ENCODE results near the gene HOOK2. TPM values are rescaled to one million over a fixed set of nuclear protein-coding genes. Genes with fewer than 3 reads are reported as not detected.

HOOK2 gene
- total and polyA plus RNA-seq, 2 of the 4 experiments (the other 2 are of a cell fraction) = 7.5 to 21.6 TPM

- Histone ChIP-seq H3K4ac (ENCODE audit: low read depth, low read length) (no peak overlapping the region), H2AK9ac (replicated peaks; ENCODE audit: low read depth, low read length, poor library complexity) (no peak overlapping the region), H2BK5ac (ENCODE audit: low read depth, low read length, poor library complexity, severe bottlenecking) (no peak overlapping the region), H3K79me1 (ENCODE audit: low read depth in 1 of 2, low read length in 2 of 2) (peaks cover 12 to 32% of the 10 kb centered on the region in 2 experiments; a peak in 3 of 4 replicates), H2AK5ac (ENCODE audit: low read depth, low read length) (no peak overlapping the region), H3K27ac (ENCODE audit: insufficient read depth, low read length) (no peak overlapping the region), H2BK20ac (ENCODE audit: low read depth, low read length) (no peak overlapping the region), H3K4me3 (ENCODE audit: insufficient read depth, low read depth, low read length) (no peak overlapping the region), H2AFZ (replicated peaks; ENCODE audit: low read length, poor library complexity) (no peak overlapping the region), H4K8ac (ENCODE audit: low read depth in 2 of 2, low read length in 2 of 2) (no peak overlapping the region), H3K4me1 (ENCODE audit: control insufficient read depth, insufficient read depth, low read length) (peaks cover 9% of the 10 kb centered on the region), H2BK120ac (ENCODE audit: low read depth, low read length) (no peak overlapping the region), H3K56ac (ENCODE audit: extremely low read depth, insufficient read depth, low read length) (no peak overlapping the region), H3K4me2 (ENCODE audit: low read depth, low read length) (no peak overlapping the region), H3K9me1 (ENCODE audit: insufficient read depth, low read length) (peaks cover 9% of the 10 kb centered on the region), H4K91ac (ENCODE audit: insufficient read depth, low read depth, low read length) (no peak overlapping the region), H3K23ac (ENCODE audit: low read depth, low read length) (no peak overlapping the region), H3K36me3 (ENCODE audit: control insufficient read depth, insufficient read depth, low read length) (peaks cover 9% of the 10 kb centered on the region), H4K20me1 (ENCODE audit: insufficient read depth, low read length) (no peaks in the 10 kb centered on the region), H2BK15ac (ENCODE audit: low read depth, low read length) (no peak overlapping the region), H3K14ac (replicated peaks; ENCODE audit: low read depth, low read length) (no peak overlapping the region), H3K18ac (ENCODE audit: low read depth, low read length) (no peak overlapping the region), H4K5ac (ENCODE audit: low read depth, low read length) (no peak overlapping the region), H3K27me3 (ENCODE audit: control insufficient read depth, insufficient read depth, low read length) (no peaks in the 10 kb centered on the region), H3K9me3 (ENCODE audit: control insufficient read depth, insufficient read depth, low read length) (no peaks in the 10 kb centered on the region), H3K9ac (ENCODE audit: low read depth, low read length) (no peak overlapping the region)
- no peak for ATAC-seq (ENCODE audit: low read depth)
- ChIA-PET CTCF (interaction anchor here (1.6 kb wide), 1 partner anchor 38 kb away, joined by 5 read pairs; no protein-coding TSS in a partner anchor), POLR2A (ENCODE audit: unreplicated experiment) (no interaction called here)
- no peak for DNase-seq
- in situ Hi-C loops (cut with MboI; ENCODE audit: low sequenced_read_pairs) (loop anchor here (5.0 kb wide), 1 partner anchor 37 kb away; no protein-coding TSS in a partner anchor), dilution Hi-C loops (cut with HindIII; ENCODE audit: low sequenced_read_pairs, unreplicated experiment) (no loop called here), intact Hi-C loops (cut with micrococcal nuclease) (no loop called here)
- WGBS, 2 experiments (ENCODE audit: extremely low coverage in 2 of 2, insufficient read length in 1 of 2) = 94% methylated on average over 22 of the region's 26 CpGs; no CpG with 5 or more reads in 1 of the 2 experiments
- TF ChIP-seq CEBPB (IDR thresholded peaks at IDR 0.05; ENCODE audit: low read depth, low read length) (no peak), MAZ (IDR thresholded peaks at IDR 0.05; ENCODE audit: borderline replicate concordance, low read depth, low read length) (no peak), POLR2A (IDR thresholded peaks at IDR 0.05; ENCODE audit: low read depth, low read length) (no peak), USF2 (IDR thresholded peaks at IDR 0.05; ENCODE audit: low read depth, low read length) (no peak), BHLHE40 (IDR thresholded peaks at IDR 0.05; ENCODE audit: low read depth, low read length) (no peak)
- no TSS peak for BruUV-seq (replicated peaks)
Measured at GRCh38 chr19:12804051-12804450, 28.7 kb upstream of the HOOK2 start.
